CD4-positive, CD25-positive, alpha-beta regulatory T cell (primary cell): Measurements from ENCODE around the gene ELAC1. TPM values are rescaled to one million over a fixed set of nuclear protein-coding genes. Genes with fewer than 3 reads are reported as not detected.
"Not testable (repeated sequence)": the region's sequence is repeated elsewhere in the genome, so short reads cannot be mapped to it uniquely, and the experiment has no call there.

Experiments
- ATAC-seq, 2 donors: fragments of 150-1000 bp; cut with Tn5 transposase; one replicate each; pipeline ENCODE4 v1.10.0; 2021; ENCODE audit warnings: low read depth in 2 of 2, moderate number of reproducible peaks in 2 of 2, moderate library complexity in 1 of 2
- DNase-seq, 3 donors: peaks; one replicate each; pipeline versions ENCODE4 v3.0.0 to v3.0.0-alpha.2; 2012 to 2022; ENCODE audit warnings: mixed read lengths in 1 of 3
- H3K27ac ChIP-seq: one replicate; pipeline ENCODE4 v1.7.0; 2013; ENCODE audit warnings: mild to moderate bottlenecking, low read length; ENCODE audit not compliant: insufficient read depth, poor library complexity, severe bottlenecking
- H3K27me3 ChIP-seq: one replicate; pipeline ENCODE4 v1.7.0; 2013; ENCODE audit warnings: low read length; ENCODE audit not compliant: control insufficient read depth, insufficient read depth
- H3K36me3 ChIP-seq: one replicate; pipeline ENCODE4 v1.7.0; 2013; ENCODE audit warnings: mild to moderate bottlenecking, low read length, moderate library complexity; ENCODE audit not compliant: control insufficient read depth, insufficient read depth
- H3K4me1 ChIP-seq: 2 replicates; pipeline ENCODE4 v1.7.0; 2013; ENCODE audit warnings: mild to moderate bottlenecking, low read length; ENCODE audit not compliant: insufficient read depth, control insufficient read depth, poor library complexity, severe bottlenecking
- H3K4me3 ChIP-seq: one replicate; pipeline ENCODE4 v1.7.0; 2013; ENCODE audit warnings: low read depth, mild to moderate bottlenecking, low read length, moderate library complexity
- H3K9me3 ChIP-seq, 2 experiments: 1 replicate in 1 of 2; 2 replicates in 1 of 2; pipeline ENCODE4 v1.7.0; 2013; ENCODE audit warnings: low read length in 2 of 2, mild to moderate bottlenecking in 1 of 2, moderate library complexity in 1 of 2; ENCODE audit not compliant: control insufficient read depth in 2 of 2
- H3K27ac Mint-ChIP-seq, 3 donors: one replicate each; pipeline ENCODE4 v1.8.0; 2020 to 2022; ENCODE audit warnings: mild to moderate bottlenecking in 3 of 3, mixed read lengths in 3 of 3, moderate library complexity in 2 of 3
- H3K27me3 Mint-ChIP-seq: one replicate; pipeline ENCODE4 v1.8.0; 2022; ENCODE audit warnings: mild to moderate bottlenecking, mixed read lengths
- H3K36me3 Mint-ChIP-seq: one replicate; pipeline ENCODE4 v1.8.0; 2020; ENCODE audit warnings: mixed read lengths
- H3K4me1 Mint-ChIP-seq, 4 donors: one replicate each; pipeline ENCODE4 v1.8.0; 2020 to 2022; ENCODE audit warnings: mixed read lengths in 4 of 4, mild to moderate bottlenecking in 1 of 4
- H3K4me3 Mint-ChIP-seq, 4 donors: one replicate each; pipeline ENCODE4 v1.8.0; 2020 to 2022; ENCODE audit warnings: mild to moderate bottlenecking in 4 of 4, mixed read lengths in 4 of 4, moderate library complexity in 3 of 4
- H3K9me3 Mint-ChIP-seq, 7 donors: one replicate each; pipeline ENCODE4 v1.8.0; 2020 to 2022; ENCODE audit warnings: mixed read lengths in 7 of 7, mild to moderate bottlenecking in 3 of 7, moderate library complexity in 2 of 7
- polyA plus RNA-seq, 4 donors: library from polyadenylated mRNA; unstranded; fragments of 300-500 nt; fragmentation: Illumina TruSeq; gene quantifications; one replicate each; pipeline ENCODE4 v1.2.3, GENCODE V29; 2021
- total RNA-seq: library from RNA; stranded (reverse); gene quantifications from one replicate; pipeline ENCODE4 v1.2.3, GENCODE V29; 2022

ELAC1 gene
- total and polyA plus RNA-seq, 5 donors from 2014 or later = 5.9 to 23.0 (median 18.6) TPM

DNA sequence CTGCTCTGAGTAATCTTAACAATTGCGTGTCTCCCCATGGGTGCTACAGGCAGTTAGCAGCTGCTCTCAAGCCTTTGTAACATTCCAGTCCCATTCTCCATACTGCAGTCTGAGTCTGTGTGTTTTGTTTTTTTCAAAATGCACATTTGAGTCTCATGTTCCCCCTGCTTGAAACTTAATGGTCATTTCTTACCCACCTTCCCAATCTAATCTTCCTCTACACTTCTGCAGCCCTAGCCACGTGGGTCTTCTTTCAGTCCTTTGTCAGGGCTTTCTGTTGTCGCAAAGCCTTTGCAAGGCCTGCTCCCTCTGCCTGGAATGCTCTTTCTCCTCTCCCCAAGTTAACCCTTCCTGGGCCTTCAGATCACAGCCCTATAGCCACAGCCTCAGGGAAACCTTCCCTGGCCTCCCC lies 24.5 kb downstream of the ELAC1 start:
- Mint-ChIP-seq H3K27me3 (no peaks in the 10 kb centered on the region), H3K27ac (no peak overlapping the region), H3K36me3 (peaks cover 11% of the 10 kb centered on the region), H3K4me3 (no peak overlapping the region), H3K9me3 (peaks cover 0 to 3% (median 0%) of the 10 kb centered on the region in 7 donors), H3K4me1 (no peaks in the 10 kb centered on the region)
- Histone ChIP-seq H3K9me3 (no peaks in the 10 kb centered on the region), H3K36me3 (no peaks in the 10 kb centered on the region), H3K4me1 (no peaks in the 10 kb centered on the region), H3K4me3 (no peak overlapping the region), H3K27me3 (no peaks in the 10 kb centered on the region), H3K27ac (no peak overlapping the region)
- DNase-seq (no peak), ATAC-seq (no peak)

DNA sequence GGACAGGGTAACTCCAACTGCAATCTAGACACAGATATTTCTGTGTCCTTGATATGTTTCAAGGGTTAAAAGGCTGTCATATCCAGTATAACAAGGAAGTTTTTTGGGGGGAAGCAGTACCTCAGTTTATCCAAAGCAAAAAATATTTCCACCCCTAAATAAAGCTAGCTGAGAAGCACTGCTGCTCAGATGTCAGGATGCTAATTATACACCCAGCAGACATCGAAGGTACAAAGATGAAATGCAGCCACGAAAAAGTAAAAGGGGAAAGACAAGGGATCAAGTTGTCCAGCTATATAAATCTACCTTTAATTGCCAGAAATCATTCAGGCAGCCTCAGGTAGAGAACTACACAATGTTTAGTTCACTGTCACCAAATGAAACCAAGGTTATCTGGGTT lies 26.2 kb downstream of the ELAC1 start:
- no peaks in the 10 kb centered on the region for H3K4me1 ChIP-seq
- no peak overlapping the region for H3K27ac ChIP-seq
- H3K9me3 Mint-ChIP-seq = peaks cover 0 to 3% (median 0%) of the 10 kb centered on the region in 7 donors
- DNase-seq = no peak
- no peaks in the 10 kb centered on the region for H3K36me3 ChIP-seq
- peaks cover 5% of the 10 kb centered on the region for H3K36me3 Mint-ChIP-seq
- ATAC-seq = no peak
- H3K27ac Mint-ChIP-seq = no peak overlapping the region
- H3K27me3 Mint-ChIP-seq = no peaks in the 10 kb centered on the region
- no peak overlapping the region for H3K4me3 Mint-ChIP-seq
- no peaks in the 10 kb centered on the region for H3K4me1 Mint-ChIP-seq
- no peaks in the 10 kb centered on the region for H3K27me3 ChIP-seq
- H3K4me3 ChIP-seq = no peak overlapping the region
- no peaks in the 10 kb centered on the region for H3K9me3 ChIP-seq

DNA sequence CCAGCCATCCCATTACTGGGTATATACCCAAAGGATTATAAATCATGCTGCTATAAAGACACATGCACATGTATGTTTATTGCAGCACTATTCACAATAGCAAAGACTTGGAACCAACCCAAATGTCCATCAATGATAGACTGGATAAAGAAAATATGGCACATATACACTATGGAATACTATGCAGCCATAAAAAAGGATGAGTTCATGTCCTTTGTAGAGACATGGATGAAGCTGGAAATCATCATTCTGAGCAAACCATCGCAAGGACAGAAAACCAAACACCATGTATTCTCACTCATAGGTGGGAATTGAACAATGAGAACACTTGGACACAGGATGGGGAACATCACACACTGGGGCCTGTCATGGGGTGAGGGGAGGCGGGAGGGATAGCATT lies 35.3 kb downstream of the ELAC1 start:
- not testable (repeated sequence) for H3K4me1 ChIP-seq, H3K27ac ChIP-seq, H3K36me3 ChIP-seq, H3K27ac Mint-ChIP-seq, H3K27me3 ChIP-seq, H3K9me3 ChIP-seq, H3K4me3 ChIP-seq, H3K4me1 Mint-ChIP-seq, H3K36me3 Mint-ChIP-seq, H3K9me3 Mint-ChIP-seq, DNase-seq, ATAC-seq, H3K27me3 Mint-ChIP-seq, H3K4me3 Mint-ChIP-seq

DNA sequence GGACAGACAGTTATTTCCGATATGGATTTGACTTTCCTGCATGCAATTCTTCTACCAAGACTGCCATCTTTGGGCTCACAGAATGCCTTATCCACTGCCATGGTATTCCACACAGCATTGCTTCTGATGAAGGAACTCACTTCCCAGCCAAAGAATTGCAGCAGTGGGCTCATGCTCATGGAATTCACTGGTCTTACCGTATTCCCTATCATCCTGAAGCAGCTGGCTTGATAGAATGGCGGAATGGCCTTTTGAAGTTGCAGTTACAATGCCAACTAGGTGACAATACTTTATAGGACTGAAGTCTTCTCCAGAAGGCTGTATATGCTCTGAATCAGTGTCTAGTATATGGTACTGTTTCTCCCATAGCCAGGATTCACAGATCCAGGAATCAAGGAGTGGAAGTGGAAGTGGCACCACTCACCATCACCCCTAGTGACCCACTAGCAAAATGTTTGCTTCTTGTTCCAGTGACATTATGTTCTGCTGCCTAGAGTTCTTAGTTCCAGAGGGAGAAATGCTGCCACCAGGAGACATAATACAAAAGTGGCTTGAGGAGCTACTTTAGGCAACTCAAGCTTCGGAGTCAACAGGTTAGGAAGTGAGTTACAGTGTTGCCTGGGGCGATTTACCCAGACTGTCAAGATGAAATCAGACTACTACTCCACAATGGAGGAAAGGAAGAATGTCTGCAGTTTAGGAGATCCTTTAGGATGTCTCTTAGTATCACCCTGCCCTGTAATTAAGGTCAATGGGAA lies 38.4 kb downstream of the ELAC1 start:
- Mint-ChIP-seq H3K4me3 (no peak overlapping the region), H3K9me3 (peaks cover 0 to 6% (median 0%) of the 10 kb centered on the region in 7 donors), H3K4me1 (peaks cover 0 to 6% (median 0%) of the 10 kb centered on the region in 4 donors), H3K36me3 (no peaks in the 10 kb centered on the region), H3K27ac (no peak overlapping the region), H3K27me3 (no peaks in the 10 kb centered on the region)
- H3K27ac ChIP-seq = no peak overlapping the region
- H3K4me3 ChIP-seq = no peak overlapping the region
- DNase-seq (peak in 1 of 3 donors; percentile 25), ATAC-seq (no peak)
- H3K4me1 ChIP-seq = no peaks in the 10 kb centered on the region
- H3K9me3 ChIP-seq = no peaks in the 10 kb centered on the region
- no peaks in the 10 kb centered on the region for H3K36me3 ChIP-seq
- no peaks in the 10 kb centered on the region for H3K27me3 ChIP-seq

DNA sequence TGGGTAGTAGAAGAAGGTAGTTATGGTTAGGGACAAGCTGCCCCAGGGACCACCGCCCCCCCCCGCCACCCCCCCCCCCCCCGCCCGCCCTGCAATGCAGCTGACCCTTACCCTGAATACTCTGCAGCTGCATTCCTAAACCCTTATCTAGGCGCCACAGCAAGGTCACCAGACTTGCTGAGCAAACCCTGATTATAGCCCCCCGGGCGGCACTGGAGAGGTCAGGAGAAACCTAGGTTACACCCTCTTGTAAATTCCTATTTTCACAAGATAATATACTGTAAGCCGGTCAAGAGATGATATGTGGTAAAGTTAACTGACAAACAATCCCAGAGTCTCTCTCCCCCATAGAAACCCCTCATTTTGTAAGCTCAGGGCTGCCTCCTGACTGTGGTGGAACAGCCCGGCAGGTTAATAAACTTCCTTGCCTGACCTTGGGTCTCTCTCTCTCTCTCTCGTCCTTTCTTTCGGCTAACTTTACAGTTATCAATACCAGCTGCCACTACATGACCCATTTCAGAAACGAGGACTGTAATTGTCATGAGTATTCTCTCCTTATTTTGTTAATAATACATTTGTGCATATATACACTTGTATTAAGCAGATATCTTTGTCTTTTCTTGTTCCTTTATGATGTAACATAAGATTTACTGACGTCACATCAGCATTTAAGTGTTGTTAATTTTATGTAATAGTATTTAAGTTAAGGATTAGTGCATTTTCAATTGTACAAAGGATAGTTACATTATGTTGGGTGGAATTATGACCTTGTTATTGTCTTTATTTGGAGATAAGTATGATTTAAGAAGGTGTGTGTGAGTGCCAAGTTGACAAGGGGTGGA lies 39.3 kb downstream of the ELAC1 start:
- ATAC-seq (no peak), DNase-seq (no peak)
- no peaks in the 10 kb centered on the region for H3K27me3 ChIP-seq
- peaks cover 0 to 6% (median 0%) of the 10 kb centered on the region in 4 donors for H3K4me1 Mint-ChIP-seq
- H3K4me1 ChIP-seq = no peaks in the 10 kb centered on the region
- H3K27ac Mint-ChIP-seq = no peak overlapping the region
- no peak overlapping the region for H3K27ac ChIP-seq
- no peaks in the 10 kb centered on the region for H3K27me3 Mint-ChIP-seq
- no peaks in the 10 kb centered on the region for H3K9me3 ChIP-seq
- peak overlapping the region in 1 of 4 donors; percentile 5 for H3K4me3 Mint-ChIP-seq
- no peaks in the 10 kb centered on the region for H3K36me3 ChIP-seq
- no peaks in the 10 kb centered on the region for H3K36me3 Mint-ChIP-seq
- H3K4me3 ChIP-seq = no peak overlapping the region
- H3K9me3 Mint-ChIP-seq = peaks cover 0 to 3% (median 0%) of the 10 kb centered on the region in 7 donors

DNA sequence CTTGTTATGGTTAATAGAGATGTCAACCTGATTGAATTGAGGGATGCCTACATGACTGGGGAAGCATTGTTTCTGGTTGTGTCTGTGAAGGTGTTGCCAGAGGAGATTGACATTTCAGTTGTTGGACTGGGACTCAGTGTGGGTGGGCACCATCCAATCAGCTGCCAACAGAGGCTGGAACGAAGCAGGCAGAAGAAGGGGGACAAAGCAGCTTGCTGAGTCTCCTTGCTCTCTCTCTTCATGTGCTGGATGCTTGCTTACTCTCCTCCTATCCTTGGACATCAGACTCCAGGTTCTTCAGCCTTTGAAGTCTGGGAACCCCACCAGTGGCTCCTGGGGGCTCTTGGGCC lies 39.9 kb downstream of the ELAC1 start:
- Mint-ChIP-seq H3K36me3 (no peaks in the 10 kb centered on the region), H3K4me1 (peaks cover 0 to 6% (median 0%) of the 10 kb centered on the region in 4 donors), H3K27ac (no peak overlapping the region), H3K4me3 (no peak overlapping the region), H3K9me3 (peaks cover 0 to 3% (median 0%) of the 10 kb centered on the region in 7 donors), H3K27me3 (no peaks in the 10 kb centered on the region)
- no peak for DNase-seq
- ATAC-seq = no peak
- Histone ChIP-seq H3K27ac (no peak overlapping the region), H3K9me3 (no peaks in the 10 kb centered on the region), H3K36me3 (no peaks in the 10 kb centered on the region), H3K27me3 (no peaks in the 10 kb centered on the region), H3K4me1 (no peaks in the 10 kb centered on the region), H3K4me3 (no peak overlapping the region)

DNA sequence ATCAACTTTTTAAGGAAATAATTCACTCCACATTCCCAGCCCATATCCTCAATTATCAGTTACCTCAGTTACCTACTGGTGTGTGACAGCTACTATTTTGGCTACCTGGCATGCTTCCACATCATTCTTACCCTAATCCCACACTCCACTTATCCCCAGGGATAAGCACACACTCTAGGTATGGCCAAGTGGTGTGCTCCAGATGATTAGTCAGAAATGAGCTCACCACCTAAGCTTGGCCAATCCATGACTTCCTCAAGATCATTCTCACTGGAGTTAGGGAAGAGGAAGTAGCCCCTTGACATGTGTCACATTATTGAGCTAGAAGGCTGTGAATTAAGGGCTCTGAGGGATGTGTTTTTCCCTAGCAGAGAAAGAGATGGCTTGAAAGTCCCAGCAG lies 41.2 kb downstream of the ELAC1 start:
- Histone ChIP-seq H3K27ac (no peak overlapping the region), H3K36me3 (no peaks in the 10 kb centered on the region), H3K4me3 (no peak overlapping the region), H3K9me3 (no peaks in the 10 kb centered on the region), H3K27me3 (no peaks in the 10 kb centered on the region), H3K4me1 (no peaks in the 10 kb centered on the region)
- DNase-seq (no peak), ATAC-seq (no peak)
- H3K9me3 Mint-ChIP-seq = peaks cover 0 to 3% (median 0%) of the 10 kb centered on the region in 7 donors
- no peaks in the 10 kb centered on the region for H3K27me3 Mint-ChIP-seq
- H3K27ac Mint-ChIP-seq = no peak overlapping the region
- no peaks in the 10 kb centered on the region for H3K36me3 Mint-ChIP-seq
- H3K4me1 Mint-ChIP-seq = peaks cover 0 to 6% (median 0%) of the 10 kb centered on the region in 4 donors
- no peak overlapping the region for H3K4me3 Mint-ChIP-seq
